ENCODE measurements around the gene UNC5B. TPM values are rescaled to one million over a fixed set of nuclear protein-coding genes. Genes with fewer than 3 reads are reported as not detected.
A peak's percentile ranks its signal among the peaks of the same experiment; 100 is the strongest.

The UNC5B gene
- total RNA-seq, 4 donors from 2014 or later: 5.3 to 26.6 (median 17.7) TPM

GRCh38 chr10:71242622-71243009, 30.2 kb downstream of the UNC5B start:
- peaks cover 7 to 14% of the 10 kb centered on the region in 2 donors for H3K4me1 ChIP-seq
- H3K36me3 ChIP-seq: no peaks in the 10 kb centered on the region
- intact Hi-C loops (cut with DNase I; ENCODE audit: low total_unique reads): no loop called here
- no peaks in the 10 kb centered on the region for H3K9me3 ChIP-seq
- no peak for DNase-seq
- H3K27ac ChIP-seq: peak overlapping the region in 1 of 2 donors; percentile 29
- H3K27me3 ChIP-seq: no peaks in the 10 kb centered on the region
- TF ChIP-seq POLR2A (IDR thresholded peaks at IDR 0.05): no peak
- TF ChIP-seq, protein P1, sequence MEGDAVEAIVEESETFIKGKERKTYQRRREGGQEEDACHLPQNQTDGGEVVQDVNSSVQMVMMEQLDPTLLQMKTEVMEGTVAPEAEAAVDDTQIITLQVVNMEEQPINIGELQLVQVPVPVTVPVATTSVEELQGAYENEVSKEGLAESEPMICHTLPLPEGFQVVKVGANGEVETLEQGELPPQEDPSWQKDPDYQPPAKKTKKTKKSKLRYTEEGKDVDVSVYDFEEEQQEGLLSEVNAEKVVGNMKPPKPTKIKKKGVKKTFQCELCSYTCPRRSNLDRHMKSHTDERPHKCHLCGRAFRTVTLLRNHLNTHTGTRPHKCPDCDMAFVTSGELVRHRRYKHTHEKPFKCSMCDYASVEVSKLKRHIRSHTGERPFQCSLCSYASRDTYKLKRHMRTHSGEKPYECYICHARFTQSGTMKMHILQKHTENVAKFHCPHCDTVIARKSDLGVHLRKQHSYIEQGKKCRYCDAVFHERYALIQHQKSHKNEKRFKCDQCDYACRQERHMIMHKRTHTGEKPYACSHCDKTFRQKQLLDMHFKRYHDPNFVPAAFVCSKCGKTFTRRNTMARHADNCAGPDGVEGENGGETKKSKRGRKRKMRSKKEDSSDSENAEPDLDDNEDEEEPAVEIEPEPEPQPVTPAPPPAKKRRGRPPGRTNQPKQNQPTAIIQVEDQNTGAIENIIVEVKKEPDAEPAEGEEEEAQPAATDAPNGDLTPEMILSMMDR (IDR thresholded peaks at IDR 0.05): no peak
- H3K4me3 ChIP-seq: no peak overlapping the region

- H3K4me1 ChIP-seq: peaks cover 7 to 14% of the 10 kb centered on the region in 2 donors
Measured at GRCh38 chr10:71243756-71244395, 31.5 kb downstream of the UNC5B start.

DNA sequence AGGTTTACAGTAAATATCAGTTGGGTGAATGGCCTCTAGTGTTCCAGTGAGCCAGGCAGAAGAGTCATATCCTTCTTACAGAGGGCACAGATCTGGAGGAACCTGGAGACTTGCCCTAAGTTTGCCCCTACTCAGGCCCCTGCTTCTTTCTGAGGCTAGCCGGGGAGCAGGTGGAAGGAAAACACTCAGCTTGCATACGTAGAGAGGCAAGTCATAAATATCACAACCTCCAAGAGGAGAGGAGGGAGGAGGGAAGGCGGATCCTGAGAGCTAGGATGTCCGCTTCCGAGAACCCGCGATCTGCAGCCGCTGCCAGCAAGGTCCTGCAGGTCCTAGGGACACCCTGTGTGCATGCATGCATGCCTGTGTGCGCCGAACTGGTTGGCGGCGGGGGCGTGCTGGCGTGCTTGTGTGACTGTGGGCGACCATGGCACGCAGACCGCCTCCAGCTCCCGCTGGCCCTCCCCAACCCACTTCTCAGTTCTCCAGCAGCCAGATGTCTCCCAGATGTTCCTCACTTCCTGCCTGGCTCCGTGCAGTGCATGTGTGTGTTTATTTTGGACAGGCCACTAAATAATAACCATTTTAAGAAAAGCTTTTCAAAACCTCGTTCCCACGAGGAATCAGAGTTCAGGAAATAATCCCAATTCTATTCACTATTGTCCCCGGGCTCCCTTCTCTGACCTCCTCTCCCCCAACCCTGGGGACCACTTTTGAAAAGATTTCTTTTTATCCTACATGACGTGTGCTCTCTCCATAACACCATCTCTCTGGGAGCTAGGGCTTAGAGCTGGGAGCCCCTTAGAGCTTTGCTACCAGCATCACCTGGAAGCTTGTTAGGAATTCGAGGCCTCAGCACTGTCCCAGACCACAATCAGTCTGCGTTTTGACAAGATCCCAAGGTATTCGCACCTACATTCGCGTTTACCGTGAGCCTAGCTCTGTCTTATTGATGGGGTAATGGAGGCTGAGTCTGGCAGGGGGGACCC, 32.4 kb downstream of the UNC5B start:
- H3K4me1 ChIP-seq: peaks cover 7 to 14% of the 10 kb centered on the region in 2 donors
- no peak for TF ChIP-seq POLR2A (IDR thresholded peaks at IDR 0.05)
- TF ChIP-seq, protein P1 (IDR thresholded peaks at IDR 0.05): no peak

More at GRCh38 chr10:71243756-71244395, 31.5 kb downstream of the UNC5B start:
- no peaks in the 10 kb centered on the region for H3K36me3 ChIP-seq
- intact Hi-C loops (cut with DNase I; ENCODE audit: low total_unique reads): no loop called here
- TF ChIP-seq, protein P1 (IDR thresholded peaks at IDR 0.05): no peak
- TF ChIP-seq POLR2A (IDR thresholded peaks at IDR 0.05): no peak
- H3K27ac ChIP-seq: peak overlapping the region; percentile 34 to 64
- no peaks in the 10 kb centered on the region for H3K9me3 ChIP-seq
- DNase-seq: no peak
- H3K27me3 ChIP-seq: no peaks in the 10 kb centered on the region
- no peak overlapping the region for H3K4me3 ChIP-seq

DNA sequence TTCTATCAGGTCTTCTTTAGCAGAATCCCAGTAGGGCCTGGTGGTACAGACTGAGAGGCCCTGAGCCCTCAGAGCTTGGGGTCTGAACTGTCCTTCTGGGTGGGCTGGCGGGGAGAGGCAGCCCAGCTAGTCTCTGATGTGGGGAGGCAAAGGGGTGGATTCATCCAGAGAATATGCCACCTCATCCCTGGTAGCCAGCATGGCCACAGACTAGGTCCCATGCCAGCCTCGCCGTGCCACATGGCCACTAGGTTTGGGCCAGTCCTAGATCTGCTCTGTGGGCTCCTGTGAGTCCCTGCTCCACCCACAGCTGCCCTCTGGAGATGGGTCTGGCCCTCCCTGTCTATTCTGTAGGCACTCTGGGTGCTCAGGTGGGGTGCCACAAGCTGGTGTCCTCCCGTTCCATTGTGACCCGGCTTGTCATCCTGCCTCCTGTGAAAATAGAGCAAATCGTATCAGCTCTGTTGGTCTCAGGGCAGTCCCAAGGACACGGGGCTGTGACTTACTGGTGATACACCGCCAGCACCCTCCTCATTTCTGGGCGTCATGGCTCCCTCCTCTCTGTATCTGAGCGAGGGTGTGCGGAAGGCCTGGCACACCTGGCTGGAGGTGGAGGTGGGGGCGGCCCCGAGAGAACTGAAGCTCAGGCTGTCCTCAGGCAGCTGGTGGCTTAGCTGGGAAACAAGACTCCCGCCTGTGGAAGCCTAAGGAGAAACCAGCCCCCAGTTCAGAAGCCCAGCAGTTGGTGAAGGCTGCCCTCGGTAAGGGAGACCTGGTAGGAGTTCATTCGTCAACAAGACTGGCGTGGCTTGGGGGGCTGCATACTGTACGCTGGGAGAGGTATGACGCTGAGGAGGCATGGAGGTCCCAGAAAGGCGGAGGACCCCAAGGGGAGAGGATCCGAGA, 33.3 kb downstream of the UNC5B start:
- H3K9me3 ChIP-seq: no peaks in the 10 kb centered on the region
- H3K27ac ChIP-seq: peak overlapping the region; percentile 39 to 64
- H3K4me1 ChIP-seq: peaks cover 5 to 14% of the 10 kb centered on the region in 2 donors
- no peak overlapping the region for H3K4me3 ChIP-seq
- H3K36me3 ChIP-seq: no peaks in the 10 kb centered on the region
- TF ChIP-seq POLR2A (IDR thresholded peaks at IDR 0.05): no peak
- TF ChIP-seq, protein P1 (IDR thresholded peaks at IDR 0.05): no peak
- intact Hi-C loops (cut with DNase I; ENCODE audit: low total_unique reads): no loop called here
- no peak for DNase-seq
- H3K27me3 ChIP-seq: no peaks in the 10 kb centered on the region

More for the DNA sequence above, 32.4 kb downstream of the UNC5B start:
- H3K27ac ChIP-seq: peak overlapping the region; percentile 39 to 64
- no peaks in the 10 kb centered on the region for H3K9me3 ChIP-seq
- no peaks in the 10 kb centered on the region for H3K27me3 ChIP-seq
- intact Hi-C loops (cut with DNase I; ENCODE audit: low total_unique reads): no loop called here
- DNase-seq: peak; percentile 69
- peak overlapping the region; percentile 10 to 28 for H3K4me3 ChIP-seq
- no peaks in the 10 kb centered on the region for H3K36me3 ChIP-seq
